CD4-positive, alpha-beta T cell (primary cell): ENCODE data around the gene LARGE1. TPM values are rescaled to one million over a fixed set of nuclear protein-coding genes. Genes with fewer than 3 reads are reported as not detected.

Experiments used
- ATAC-seq: fragments of 200-7000 bp; cut with Tn5 transposase; one replicate; pipeline ENCODE4 v1.10.0; 2022; ENCODE audit warnings: mild to moderate bottlenecking; ENCODE audit not compliant: poor library complexity
- CTCF ChIA-PET: fragments of 350-600 bp; sonication (Branson Sonifier 250); formaldehyde crosslinking; loops from one replicate; lab custom pipeline; 2021; ENCODE audit warnings: antibody characterized with exemption, inconsistent platforms; lab: Charles Lee
- POLR2A ChIA-PET: fragments of 350-600 bp; sonication (Branson Sonifier 250); formaldehyde crosslinking; loops from one replicate; lab custom pipeline; 2021; ENCODE audit warnings: antibody characterized with exemption, inconsistent platforms; lab: Charles Lee
- DNase-seq, 14 experiments: peaks; one replicate each; pipeline ENCODE4 v3.0.0-alpha.2; 2013 to 2020; ENCODE audit warnings: mixed read lengths in 2 of 14
- H3K27ac ChIP-seq, 2 donors: one replicate each; pipeline versions ENCODE4 v1.5.1 to v1.7.0; 2013; ENCODE audit warnings: low read length in 2 of 2, low read depth in 1 of 2, mild to moderate bottlenecking in 1 of 2
- H3K27me3 ChIP-seq, 2 experiments: 1 replicate in 1 of 2; 2 replicates in 1 of 2; pipeline versions ENCODE4 v1.6.1 to v1.7.0; 2013; ENCODE audit warnings: low read length in 2 of 2, control low read depth in 1 of 2, mild to moderate bottlenecking in 1 of 2, moderate library complexity in 1 of 2; ENCODE audit not compliant: insufficient read depth in 2 of 2, control insufficient read depth in 1 of 2
- H3K36me3 ChIP-seq: one replicate; pipeline ENCODE4 v1.6.1; 2013; ENCODE audit warnings: low read length, control low read depth; ENCODE audit not compliant: insufficient read depth
- H3K4me1 ChIP-seq: one replicate; pipeline ENCODE4 v1.6.1; 2013; ENCODE audit warnings: low read length, control low read depth; ENCODE audit not compliant: insufficient read depth
- H3K4me3 ChIP-seq: one replicate; pipeline ENCODE4 v1.5.1; 2013; ENCODE audit warnings: mild to moderate bottlenecking, low read length, moderate library complexity
- H3K9me3 ChIP-seq, 2 experiments: 1 replicate in 1 of 2; 2 replicates in 1 of 2; pipeline versions ENCODE4 v1.6.1 to v1.7.0; 2013; ENCODE audit warnings: low read length in 2 of 2, mild to moderate bottlenecking in 2 of 2, control low read depth in 1 of 2, moderate library complexity in 1 of 2; ENCODE audit not compliant: control insufficient read depth in 1 of 2, insufficient read depth in 1 of 2
- H3K27ac Mint-ChIP-seq: one replicate; pipeline ENCODE4 v1.8.0; 2020; ENCODE audit warnings: mixed read lengths
- H3K27me3 Mint-ChIP-seq: one replicate; pipeline ENCODE4 v1.8.0; 2021; ENCODE audit warnings: mixed read lengths
- H3K36me3 Mint-ChIP-seq: one replicate; pipeline ENCODE4 v1.8.0; 2021; ENCODE audit warnings: low read depth, mixed read lengths
- H3K4me1 Mint-ChIP-seq: one replicate; pipeline ENCODE4 v1.8.0; 2021; ENCODE audit warnings: low read depth, mixed read lengths
- H3K4me3 Mint-ChIP-seq: one replicate; pipeline ENCODE4 v1.8.0; 2020; ENCODE audit warnings: mild to moderate bottlenecking, mixed read lengths
- H3K9me3 Mint-ChIP-seq: one replicate; pipeline ENCODE4 v1.8.0; 2020; ENCODE audit warnings: mixed read lengths
- CTCF ChIP-seq: fragments of 200-600 bp; IDR thresholded peaks from one replicate; pipeline ENCODE4 v1.8.0; 2022; ENCODE audit warnings: antibody characterized with exemption, mild to moderate bottlenecking
- intact Hi-C, 2 experiments: fragments of 100-400 bp; cut with DNase I in 1 of 2; cut with micrococcal nuclease in 1 of 2; formaldehyde crosslinking; loops; one replicate each; pipeline versions ENCODE4 v1.15.1 to v1.9.0; 2023 to 2025; cut with DNase I, micrococcal nuclease
- total RNA-seq, 174 experiments: library from RNA in 2 of 174; stranded (reverse) in 2 of 174; gene quantifications; one replicate each; pipeline ENCODE4 v1.2.3 and lab custom pipeline; 2021 to 2026

LARGE1 gene
- total RNA-seq, 2 experiments from 2014 or later, result 0.14 to 0.70 TPM

DNA sequence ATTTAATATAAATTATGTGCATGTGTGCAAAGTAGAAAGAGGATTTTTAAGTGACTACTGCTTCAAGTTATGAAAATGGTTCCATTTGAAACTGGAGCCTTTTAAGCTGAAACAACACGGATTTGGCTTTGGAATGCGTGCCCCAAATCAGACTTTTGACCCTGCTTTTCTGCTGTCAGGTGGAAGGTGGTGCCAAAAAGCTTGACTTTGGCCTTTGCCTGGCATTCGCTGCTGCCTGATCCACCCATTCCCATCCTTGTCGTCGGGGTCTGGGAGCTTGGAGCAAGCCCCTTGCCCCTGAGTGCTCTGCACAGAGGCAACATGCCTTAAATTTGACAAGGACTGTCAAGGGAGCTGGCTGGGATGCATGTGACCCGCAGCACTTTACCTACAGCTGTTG, 526.8 kb downstream of the LARGE1 start:
- Mint-ChIP-seq H3K4me1 (no peaks in the 10 kb centered on the region), H3K27me3 (no peaks in the 10 kb centered on the region), H3K36me3 (no peaks in the 10 kb centered on the region), H3K27ac (no peak overlapping the region), H3K4me3 (no peak overlapping the region), H3K9me3 (peaks cover 1% of the 10 kb centered on the region)
- POLR2A ChIA-PET, result no interaction called here
- intact Hi-C loops, result no loop called here
- H3K27ac ChIP-seq, result no peak overlapping the region
- DNase-seq (no peak), ATAC-seq (no peak)
- no peaks in the 10 kb centered on the region for H3K4me1 ChIP-seq
- no peak overlapping the region for H3K4me3 ChIP-seq
- no peaks in the 10 kb centered on the region for H3K9me3 ChIP-seq
- no peaks in the 10 kb centered on the region for H3K27me3 ChIP-seq
- TF ChIP-seq CTCF, result no peak
- no peaks in the 10 kb centered on the region for H3K36me3 ChIP-seq
- CTCF ChIA-PET, result no interaction called here

GRCh38 chr22:33391298-33391697, 529.0 kb downstream of the LARGE1 start:
- no peaks in the 10 kb centered on the region for H3K4me1 Mint-ChIP-seq
- POLR2A ChIA-PET, result no interaction called here
- Histone ChIP-seq H3K4me3 (no peak overlapping the region), H3K4me1 (no peaks in the 10 kb centered on the region), H3K9me3 (no peaks in the 10 kb centered on the region), H3K36me3 (no peaks in the 10 kb centered on the region), H3K27ac (no peak overlapping the region), H3K27me3 (no peaks in the 10 kb centered on the region)
- ATAC-seq (no peak), DNase-seq (no peak)
- H3K27ac Mint-ChIP-seq, result no peak overlapping the region
- no peak overlapping the region for H3K4me3 Mint-ChIP-seq
- H3K9me3 Mint-ChIP-seq, result no peaks in the 10 kb centered on the region
- intact Hi-C loops, result no loop called here
- TF ChIP-seq CTCF, result no peak
- no peaks in the 10 kb centered on the region for H3K27me3 Mint-ChIP-seq
- no peaks in the 10 kb centered on the region for H3K36me3 Mint-ChIP-seq
- CTCF ChIA-PET, result no interaction called here

DNA sequence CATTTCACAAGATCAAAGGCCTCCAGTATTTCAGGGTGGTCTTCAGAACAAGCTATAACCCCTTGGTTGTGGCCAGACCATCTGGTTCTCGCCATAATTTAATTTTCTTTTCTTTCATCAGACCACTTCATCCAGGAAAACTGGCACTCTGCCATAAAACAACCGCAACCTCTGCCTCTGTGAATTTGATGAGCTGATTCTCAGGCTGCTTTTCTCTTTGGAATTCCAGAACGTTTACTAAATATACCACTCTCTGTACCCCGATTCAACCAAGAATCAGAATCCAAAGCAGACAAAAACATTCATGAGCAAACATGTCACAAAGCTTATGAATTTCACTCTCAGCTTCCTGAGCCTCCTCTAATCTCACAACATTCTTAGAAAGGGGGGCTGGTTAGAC, 530.3 kb downstream of the LARGE1 start:
- DNase-seq (no peak), ATAC-seq (no peak)
- Mint-ChIP-seq H3K36me3 (no peaks in the 10 kb centered on the region), H3K27ac (no peak overlapping the region), H3K4me1 (no peaks in the 10 kb centered on the region), H3K27me3 (no peaks in the 10 kb centered on the region), H3K9me3 (no peaks in the 10 kb centered on the region), H3K4me3 (no peak overlapping the region)
- H3K9me3 ChIP-seq, result no peaks in the 10 kb centered on the region
- H3K4me1 ChIP-seq, result no peaks in the 10 kb centered on the region
- ChIA-PET CTCF (no interaction called here), POLR2A (no interaction called here)
- no peaks in the 10 kb centered on the region for H3K27me3 ChIP-seq
- H3K4me3 ChIP-seq, result no peak overlapping the region
- no peak overlapping the region for H3K27ac ChIP-seq
- no peak for TF ChIP-seq CTCF
- intact Hi-C loops, result no loop called here
- H3K36me3 ChIP-seq, result no peaks in the 10 kb centered on the region
